Mesangial cell (primary cell): Measurements from ENCODE around the gene TRIM58. TPM values are rescaled to one million over a fixed set of nuclear protein-coding genes. Genes with fewer than 3 reads are reported as not detected.

Experiments
- total RNA-seq: library from RNA; depleted of rRNA; stranded (reverse); fragments of >200 nt; gene quantifications from 2 replicates; pipeline ENCODE4 v1.2.3, GENCODE V29; 2015

The TRIM58 gene
- 4.1 and 4.4 TPM in 2 replicates for total RNA-seq

GRCh38 chr1:247857069-247857984, at the start of gene TRIM58:
Gene TRIM58, plus strand, starts transcription at chr1:247857187. Its CDS starts 60 bp downstream, at chr1:247857247.

GRCh38 chr1:247824023-247824422, 33.0 kb upstream of the TRIM58 start, which contains the start of gene OR14A16:
Gene OR14A16, minus strand, starts transcription at chr1:247824119. Its CDS starts 8,390 bp downstream, at chr1:247815729.

GRCh38 chr1:247841796-247842195, 15.2 kb upstream of the TRIM58 start, which contains the start of gene OR11L1:
Gene OR11L1, minus strand, starts transcription at chr1:247841896. Its CDS starts 0 bp downstream, at chr1:247841896.

GRCh38 chr1:247895163-247895637, 38.2 kb downstream of the TRIM58 start, which contains the start of gene OR2W3:
Gene OR2W3, plus strand, starts transcription at chr1:247895587. Its CDS starts 0 bp downstream, at chr1:247895587.

GRCh38 chr1:247919952-247920351, 63.0 kb downstream of the TRIM58 start, which contains the start of gene OR2T8:
Gene OR2T8, plus strand, starts transcription at chr1:247920252. Its CDS starts 766 bp downstream, at chr1:247921018.

GRCh38 chr1:247924868-247925267, 67.9 kb downstream of the TRIM58 start, which contains the start of gene OR2AJ1:
Gene OR2AJ1, plus strand, starts transcription at chr1:247924889. Its CDS starts 8,880 bp downstream, at chr1:247933769.

Other genes with a start within 250 kb of the TRIM58 start
- gene OR13G1, start 177.4 kb upstream of the TRIM58 start, total RNA-seq, result not detected in 2 replicates
- gene OR6F1, start 140.5 kb upstream of the TRIM58 start, total RNA-seq, result not detected in 2 replicates
- gene OR14K1, start 118.6 kb upstream of the TRIM58 start, total RNA-seq, result not detected in 2 replicates
- not detected in 2 replicates for gene OR14A2, start 109.0 kb upstream of the TRIM58 start, total RNA-seq
- not detected in 2 replicates for gene OR1C1, start 96.6 kb upstream of the TRIM58 start, total RNA-seq
- not detected in 2 replicates for gene OR14A16, start 33.1 kb upstream of the TRIM58 start, total RNA-seq
- gene OR11L1, start 15.3 kb upstream of the TRIM58 start, total RNA-seq, result not detected in 2 replicates
- 1.1 and 4.2 TPM in 2 replicates for gene OR2W3, start 38.4 kb downstream of the TRIM58 start, total RNA-seq
- not detected in 2 replicates for gene OR2T8, start 63.1 kb downstream of the TRIM58 start, total RNA-seq
- gene OR2AJ1, start 67.7 kb downstream of the TRIM58 start, total RNA-seq, result 0.13 TPM in 1 of 2 replicates, not detected in the other
- not detected in 2 replicates for gene OR2L8, start 91.7 kb downstream of the TRIM58 start, total RNA-seq
- not detected in 2 replicates for gene OR2AK2, start 108.0 kb downstream of the TRIM58 start, total RNA-seq
- gene OR2L5, start 156.5 kb downstream of the TRIM58 start, total RNA-seq, result not detected in 2 replicates
- gene OR2L2, start 172.9 kb downstream of the TRIM58 start, total RNA-seq, result not detected in 2 replicates
- not detected in 2 replicates for gene OR2L3, start 189.6 kb downstream of the TRIM58 start, total RNA-seq
- gene OR2L13, start 238.0 kb downstream of the TRIM58 start, total RNA-seq, result not detected in 2 replicates